Stimulated activated CD4-positive, alpha-beta T cell treated with anti-CD3 and anti-CD28 coated beads, Interleukin-4, amount 100 ng/mL, for 4 hours (primary cell): ENCODE measurements around the gene ARHGAP45.

Experiments
- DNase-seq, 2 experiments: peaks; one replicate each; pipeline ENCODE4 v3.0.0-alpha.2; 2020

The ARHGAP45 gene

GRCh38 chr19:1089126-1089771 lies 22.3 kb downstream of the ARHGAP45 start:
- DNase-seq: no peak

DNA sequence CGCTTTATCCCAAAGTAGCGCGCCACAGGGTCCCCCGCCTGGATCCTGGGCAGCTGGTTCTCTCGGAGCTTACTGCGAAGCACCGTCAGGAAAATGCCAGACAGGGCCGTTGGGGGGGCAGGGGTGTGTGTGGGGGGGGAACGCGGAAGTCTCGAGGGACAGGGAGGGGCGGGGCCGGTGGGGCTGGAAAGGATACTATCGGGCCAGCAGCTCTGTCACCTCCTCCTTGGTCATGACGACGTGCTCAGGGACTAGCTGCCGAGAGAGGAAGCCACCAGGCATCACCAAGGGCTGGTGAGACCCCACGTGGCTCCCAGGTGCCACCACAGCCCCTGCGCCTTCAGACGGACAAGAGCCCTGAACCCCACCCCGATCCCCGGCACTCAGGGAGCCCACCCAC lies 22.9 kb downstream of the ARHGAP45 start:
- no peak for DNase-seq

- DNase-seq: no peak
Observed at GRCh38 chr19:1090731-1091543, 24.0 kb downstream of the ARHGAP45 start.

DNA sequence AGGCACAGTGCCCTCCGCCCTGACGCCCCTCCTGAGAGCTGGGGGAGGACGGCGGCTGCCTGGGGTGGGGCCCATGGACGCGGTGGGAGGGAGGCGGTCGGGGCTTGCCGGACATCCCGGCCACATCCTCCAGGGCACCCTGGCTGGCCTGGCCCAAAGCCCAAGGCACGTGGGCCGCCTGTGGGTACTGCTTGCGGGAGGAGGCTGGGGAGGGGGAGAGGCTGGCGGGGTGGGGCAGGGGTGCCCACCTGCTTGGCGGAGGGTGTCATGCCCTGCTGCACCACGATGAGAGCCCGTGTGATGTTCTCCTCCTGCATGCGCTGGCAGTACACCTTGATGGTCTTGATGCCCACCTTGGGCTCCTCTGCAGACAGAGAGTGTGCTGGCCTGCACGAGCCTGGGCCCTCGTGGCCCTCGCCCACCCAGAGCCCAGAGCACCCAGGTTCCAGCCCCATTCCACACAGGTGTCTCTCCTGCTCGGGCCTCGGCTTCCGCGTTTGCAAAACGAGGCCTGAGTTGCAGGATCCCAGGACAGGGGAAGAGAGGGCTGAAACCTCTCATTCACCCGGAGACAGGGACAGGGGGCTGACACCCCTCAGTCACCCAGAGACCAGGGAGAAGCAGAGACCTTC lies 24.7 kb downstream of the ARHGAP45 start:
- DNase-seq: no peak

- no peak for DNase-seq
Observed at GRCh38 chr19:1093330-1093729, 26.4 kb downstream of the ARHGAP45 start.

DNA sequence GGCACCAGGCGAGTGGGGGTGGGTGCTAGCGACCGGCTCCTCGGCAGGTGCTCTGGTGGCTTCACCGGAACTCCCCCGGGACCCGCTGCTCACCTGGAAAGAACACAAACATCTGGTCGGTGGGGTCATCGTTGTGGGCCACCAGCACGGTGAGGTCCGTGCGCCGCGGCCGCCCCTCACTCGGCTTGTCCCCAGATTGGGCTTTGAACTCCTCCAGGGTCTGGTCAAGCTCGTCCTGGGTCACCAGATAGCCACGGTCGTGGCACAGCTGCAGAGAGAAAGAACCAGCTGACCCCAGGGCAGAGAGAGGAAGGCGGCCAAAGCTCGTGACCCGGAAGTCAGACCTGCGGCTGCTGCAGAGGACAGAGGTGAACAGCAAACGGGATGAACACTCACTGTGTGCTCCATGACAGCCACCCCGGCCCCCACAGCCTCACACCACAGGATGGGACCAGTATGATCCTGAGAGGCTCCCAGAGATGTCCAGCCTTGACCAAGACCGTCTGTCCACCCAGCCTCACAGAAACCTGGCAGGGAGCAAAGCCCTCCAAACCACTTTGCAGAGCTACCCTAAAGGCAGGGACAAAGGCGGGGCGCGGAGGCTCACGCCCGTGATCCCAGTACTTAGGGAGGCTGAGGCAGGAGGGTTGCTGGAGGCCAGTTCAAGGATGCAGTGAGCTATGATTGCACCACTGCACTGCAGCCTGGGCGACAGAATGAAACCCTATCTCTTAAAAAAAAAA lies 27.0 kb downstream of the ARHGAP45 start:
- no peak for DNase-seq

- no peak for DNase-seq
Observed at GRCh38 chr19:1094655-1094977, 27.6 kb downstream of the ARHGAP45 start.

DNA sequence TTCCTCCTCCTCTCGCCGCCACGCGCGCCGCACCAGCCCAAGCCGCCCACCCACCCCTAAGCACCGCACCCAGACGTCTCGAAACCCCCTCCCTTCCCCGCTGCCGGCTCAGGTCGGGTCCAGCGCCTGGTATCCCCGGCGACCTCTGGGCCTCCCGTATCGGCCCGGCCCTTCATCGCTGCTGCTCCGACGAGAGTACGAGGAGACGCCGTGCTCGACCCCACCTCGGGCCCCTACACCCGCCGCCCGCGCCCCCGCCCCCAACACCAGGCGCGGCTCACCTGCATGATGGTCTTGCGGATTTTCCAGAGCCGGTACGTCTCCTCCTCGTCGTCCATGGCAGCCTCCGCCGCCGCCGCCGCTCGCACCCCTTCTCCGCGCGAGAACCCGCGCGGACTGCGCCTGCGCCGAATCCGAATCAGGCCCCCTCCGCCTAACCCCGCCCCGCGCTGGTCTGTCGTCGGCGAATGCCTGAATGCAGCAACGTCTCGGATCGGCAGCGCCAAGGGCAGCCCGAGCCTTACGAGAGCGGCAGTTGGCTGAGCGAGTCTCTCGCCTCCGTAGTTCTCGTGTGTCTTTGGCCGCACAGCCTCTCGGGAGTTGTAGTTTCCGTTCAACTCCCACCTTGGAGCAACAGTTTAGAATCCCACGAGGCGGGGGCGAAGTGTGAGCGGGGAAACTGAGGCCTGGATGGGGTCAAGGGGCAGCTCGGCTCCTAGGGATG lies 28.2 kb downstream of the ARHGAP45 start, which contains the start of gene POLR2E:
Gene POLR2E (minus strand): TSS at position 398 of the 724 bp plus-strand sequence. CDS start 60 bp downstream, at position 338.
- peak; percentile 97 to 99 for DNase-seq

GRCh38 chr19:1097810-1098176 lies 30.8 kb downstream of the ARHGAP45 start:
- no peak for DNase-seq

DNA sequence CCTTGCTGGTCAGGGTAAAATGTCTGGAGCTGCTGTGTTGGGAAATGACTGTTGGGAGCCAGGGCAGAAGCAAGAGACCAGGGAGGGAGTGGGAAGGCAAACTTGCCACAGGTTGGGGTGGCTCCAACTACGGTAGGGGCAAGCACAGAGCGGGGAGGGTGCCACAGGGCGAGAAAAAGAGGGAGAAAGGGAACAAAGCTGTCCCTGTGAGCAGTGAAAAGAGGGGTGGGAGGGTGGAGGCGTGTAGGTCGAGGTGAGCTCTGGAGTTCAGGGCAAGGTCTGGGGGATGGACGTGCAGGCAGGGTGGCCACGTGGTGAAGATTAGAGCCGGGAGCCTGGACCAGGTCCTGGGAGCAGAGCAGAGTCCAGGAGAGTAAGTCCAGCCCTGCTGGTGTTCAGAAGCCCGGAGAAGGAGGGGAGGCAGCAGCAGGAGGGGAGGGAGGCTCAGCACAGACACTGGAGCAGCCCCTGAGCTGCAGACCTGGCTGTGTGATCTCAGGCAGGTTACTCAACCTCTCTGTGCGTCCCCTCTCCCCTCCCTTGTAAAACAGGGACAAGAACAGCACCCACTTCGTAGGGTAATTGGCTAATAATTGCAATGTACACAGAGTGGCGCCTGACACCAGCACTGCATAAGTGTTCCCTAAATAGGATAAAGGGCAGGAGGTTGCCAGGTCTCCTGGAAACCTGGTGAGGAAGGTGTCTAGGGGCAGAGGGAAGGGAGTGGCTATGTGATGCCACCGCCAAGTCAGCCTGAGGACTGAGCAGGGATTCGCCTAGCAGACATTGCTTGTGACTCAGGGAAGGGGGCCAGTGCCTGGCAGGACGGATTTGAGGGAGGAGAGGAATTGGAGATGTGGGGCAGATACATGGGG lies 31.4 kb downstream of the ARHGAP45 start:
- no peak for DNase-seq

GRCh38 chr19:1101337-1101698 lies 34.4 kb downstream of the ARHGAP45 start:
- no peak for DNase-seq

GRCh38 chr19:1102407-1103131 lies 35.6 kb downstream of the ARHGAP45 start:
- DNase-seq: peak in 1 of 2 experiments; percentile 51

- DNase-seq: no peak
Observed at GRCh38 chr19:1103132-1103707, 36.3 kb downstream of the ARHGAP45 start.

DNA sequence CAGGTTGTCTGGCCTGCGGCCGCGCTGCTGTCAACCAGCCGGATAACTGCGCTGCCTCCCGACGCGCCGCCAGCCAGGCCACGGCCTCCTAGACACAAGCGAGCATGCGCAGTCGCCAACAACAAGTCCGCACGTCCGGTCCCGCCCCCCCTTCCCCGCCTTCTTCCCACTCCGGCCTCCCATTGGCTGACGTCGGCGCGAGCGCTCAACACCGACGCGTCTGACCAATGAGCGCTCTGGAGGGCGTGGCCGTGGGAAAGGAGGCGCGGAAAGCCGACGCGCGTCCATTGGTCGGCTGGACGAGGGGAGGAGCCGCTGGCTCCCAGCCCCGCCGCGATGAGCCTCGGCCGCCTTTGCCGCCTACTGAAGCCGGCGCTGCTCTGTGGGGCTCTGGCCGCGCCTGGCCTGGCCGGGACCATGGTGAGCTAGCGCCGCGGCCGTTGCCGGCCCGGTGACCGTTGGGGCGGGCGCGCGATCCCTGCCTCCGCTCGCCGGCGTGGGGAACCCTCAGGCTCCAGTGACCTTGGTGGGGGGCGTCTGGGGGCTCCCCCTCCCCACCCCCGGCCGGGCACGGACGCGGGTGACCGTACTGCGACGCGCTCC lies 36.8 kb downstream of the ARHGAP45 start, which contains the start of gene GPX4:
Gene GPX4 (plus strand): TSS at position 287 of the 603 bp plus-strand sequence. CDS start 50 bp downstream, at position 337.
- DNase-seq: peak; percentile 98

DNA sequence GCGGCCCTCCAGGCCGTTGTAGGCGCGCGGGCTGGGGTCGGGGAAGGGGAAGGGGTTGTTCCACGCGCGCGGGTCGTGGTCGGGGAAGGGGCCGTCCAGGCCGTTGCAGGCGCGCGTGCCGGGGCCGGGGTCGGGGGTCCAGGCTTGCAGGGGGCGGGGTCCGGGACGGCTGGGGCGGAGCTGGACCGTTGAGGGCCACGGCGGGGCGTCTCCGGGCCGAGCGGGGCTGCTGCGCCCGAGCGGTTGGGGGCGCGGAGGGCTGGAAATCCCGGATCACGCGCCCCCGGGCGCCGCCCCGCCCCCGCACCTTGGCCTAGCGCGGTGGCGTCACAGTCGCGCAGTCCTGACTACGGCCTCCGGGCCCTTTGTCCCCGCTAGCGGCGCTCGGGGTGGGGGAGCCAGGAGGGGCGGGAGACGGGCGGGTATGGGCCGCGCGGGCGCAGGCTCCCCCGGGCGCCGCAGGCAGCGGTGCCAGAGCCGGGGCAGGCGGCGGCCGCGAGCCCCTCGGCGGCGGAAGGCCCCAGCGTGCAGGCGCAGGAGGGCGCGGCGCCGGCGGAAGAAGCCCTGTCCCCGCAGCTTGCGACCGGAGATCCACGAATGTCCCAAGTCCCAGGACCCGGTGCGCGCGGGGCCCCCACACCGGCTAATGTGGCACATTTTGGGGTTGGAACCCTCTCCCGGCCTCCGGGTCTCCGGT lies 37.5 kb downstream of the ARHGAP45 start:
- peak; percentile 65 to 74 for DNase-seq

DNA sequence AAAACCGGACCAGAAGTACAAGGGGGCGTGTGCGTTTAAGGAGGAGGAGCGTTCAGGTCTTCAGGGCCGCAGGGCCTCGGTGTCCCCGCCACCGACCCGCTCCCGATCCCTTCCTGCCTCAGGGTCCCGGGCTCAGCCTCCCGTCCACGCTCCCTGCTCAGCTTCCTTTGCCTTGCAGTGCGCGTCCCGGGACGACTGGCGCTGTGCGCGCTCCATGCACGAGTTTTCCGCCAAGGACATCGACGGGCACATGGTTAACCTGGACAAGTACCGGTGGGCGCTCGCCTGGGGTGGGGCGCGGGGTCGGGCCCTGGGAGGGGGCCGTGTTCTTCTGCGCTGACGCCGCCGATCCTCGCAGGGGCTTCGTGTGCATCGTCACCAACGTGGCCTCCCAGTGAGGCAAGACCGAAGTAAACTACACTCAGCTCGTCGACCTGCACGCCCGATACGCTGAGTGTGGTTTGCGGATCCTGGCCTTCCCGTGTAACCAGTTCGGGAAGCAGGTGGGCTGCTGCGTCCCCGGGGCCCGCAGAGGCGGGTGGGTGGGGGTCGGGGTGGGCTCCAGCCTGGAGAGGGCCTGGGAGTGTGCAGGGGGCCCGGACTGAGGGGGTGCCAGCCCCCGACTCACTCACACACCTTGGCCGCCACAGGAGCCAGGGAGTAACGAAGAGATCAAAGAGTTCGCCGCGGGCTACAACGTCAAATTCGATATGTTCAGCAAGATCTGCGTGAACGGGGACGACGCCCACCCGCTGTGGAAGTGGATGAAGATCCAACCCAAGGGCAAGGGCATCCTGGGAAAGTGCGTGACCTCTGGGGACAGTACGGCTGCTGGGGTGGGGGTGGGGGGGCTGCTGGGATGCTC lies 38.3 kb downstream of the ARHGAP45 start:
- DNase-seq: no peak

- DNase-seq: no peak
Observed at GRCh38 chr19:1105873-1106840, 39.2 kb downstream of the ARHGAP45 start.
